ENCODE data around the gene VDR.

DNA sequence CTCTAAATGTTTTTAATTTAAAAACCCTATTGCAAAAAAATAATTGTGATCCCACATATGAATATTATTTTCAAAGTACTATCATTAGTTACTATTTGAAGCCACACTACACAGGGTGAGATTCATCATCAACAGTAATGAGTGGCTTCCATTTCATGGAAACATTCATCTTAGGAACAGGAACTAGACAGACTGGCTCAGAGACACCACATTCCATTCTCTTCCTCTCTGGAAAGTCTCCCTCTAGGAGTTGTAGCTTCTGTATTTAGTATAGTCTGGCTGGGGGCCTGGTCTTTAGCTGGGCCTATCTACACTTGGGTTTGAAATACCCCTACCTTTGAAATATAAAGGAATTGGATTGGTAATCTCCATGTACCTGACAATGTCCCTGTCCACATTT, 6.2 kb upstream of the VDR start:
- TF ChIP-seq CTCF (IDR thresholded peaks at IDR 0.05; ENCODE audit: low read depth, low read length) (no peak), EZH2phosphoT487 (IDR thresholded peaks at IDR 0.05; ENCODE audit: low read depth) (no peak)
